Natural killer cell treated with Interleukin-12 subunit alpha and Interleukin-12 subunit beta and Interleukin-15 and Interleukin-18, amount 100 ng/mL, for 72 hours (primary cell): ENCODE results near the gene SCARB1. TPM values are rescaled to one million over a fixed set of nuclear protein-coding genes. Genes with fewer than 3 reads are reported as not detected.
A peak's percentile ranks its signal among the peaks of the same experiment; 100 is the strongest.
"Not testable (repeated sequence)": the region's sequence is repeated elsewhere in the genome, so short reads cannot be mapped to it uniquely, and the experiment has no call there.

Source experiments
- ATAC-seq, 2 donors: fragments of 150-1000 bp; cut with Tn5 transposase in 1 of 2; sonication (Bioruptor Pico), chemical (Tn5 transposase) in 1 of 2; 2 replicates each; pipeline ENCODE4 v1.10.0; 2021
- DNase-seq: peaks from one replicate; pipeline ENCODE4 v3.0.0; 2022; ENCODE audit warnings: low spot score
- H3K27ac Mint-ChIP-seq, 2 donors: 1 replicate in 1 of 2; 2 replicates in 1 of 2; pipeline ENCODE4 v1.8.0; 2022; ENCODE audit warnings: mixed read lengths in 2 of 2, mild to moderate bottlenecking in 1 of 2, moderate library complexity in 1 of 2
- H3K27me3 Mint-ChIP-seq, 2 donors: 1 replicate in 1 of 2; 2 replicates in 1 of 2; pipeline ENCODE4 v1.8.0; 2022; ENCODE audit warnings: mixed read lengths in 2 of 2
- H3K36me3 Mint-ChIP-seq: one replicate; pipeline ENCODE4 v1.8.0; 2022; ENCODE audit warnings: mixed read lengths
- H3K4me1 Mint-ChIP-seq, 2 donors: 1 replicate in 1 of 2; 2 replicates in 1 of 2; pipeline ENCODE4 v1.8.0; 2022; ENCODE audit warnings: low read depth in 2 of 2, mixed read lengths in 2 of 2, mild to moderate bottlenecking in 1 of 2
- H3K4me3 Mint-ChIP-seq: one replicate; pipeline ENCODE4 v1.8.0; 2022; ENCODE audit warnings: mixed read lengths
- H3K9me3 Mint-ChIP-seq: 2 replicates; pipeline ENCODE4 v1.8.0; 2022; ENCODE audit warnings: mixed read lengths
- total RNA-seq, 2 donors: library from RNA; stranded (reverse); gene quantifications; one replicate each; pipeline ENCODE4 v1.2.3, GENCODE V29; 2022

The SCARB1 gene
- total RNA-seq, 2 donors from 2014 or later = 10.0 to 45.6 TPM

DNA sequence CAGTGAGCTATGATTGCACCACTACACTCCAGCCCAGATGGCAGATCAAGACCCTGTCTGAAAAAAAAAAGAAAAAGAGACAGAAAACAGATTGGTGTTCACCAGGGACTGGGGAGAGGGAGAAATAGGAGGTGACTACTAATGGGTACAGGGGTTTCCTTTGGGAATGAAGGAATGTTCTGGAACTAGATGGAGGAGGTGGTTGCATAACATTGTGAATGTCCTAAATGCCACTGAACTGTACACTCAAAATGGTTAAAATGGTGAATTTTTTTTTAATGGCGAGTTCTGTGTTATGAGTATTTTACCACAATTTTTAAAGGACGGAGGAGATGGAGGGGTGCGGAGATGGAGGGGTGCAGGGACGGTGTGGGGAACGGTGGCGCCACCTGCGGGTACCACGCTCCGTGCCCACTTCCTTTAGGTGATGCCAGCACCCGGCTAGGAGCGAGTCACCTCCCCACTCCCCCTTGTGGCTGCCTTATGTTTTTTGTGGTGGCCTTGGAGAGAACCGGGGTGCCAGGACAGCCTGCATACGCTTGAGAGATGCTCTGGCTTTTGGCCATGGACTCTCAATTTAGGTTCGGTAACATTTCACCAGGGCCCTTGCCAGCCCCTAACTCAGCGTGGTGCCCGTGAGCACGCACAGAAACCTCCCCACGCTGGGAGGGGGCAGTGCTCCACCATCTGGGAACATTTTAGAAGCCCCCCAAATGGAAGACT lies 34.7 kb upstream of the SCARB1 start:
- Mint-ChIP-seq H3K27me3 (peaks cover 0 to 20% of the 10 kb centered on the region in 2 donors), H3K27ac (no peak overlapping the region), H3K9me3 (no peaks in the 10 kb centered on the region), H3K4me1 (peaks cover 9 to 20% of the 10 kb centered on the region in 2 donors), H3K36me3 (no peaks in the 10 kb centered on the region), H3K4me3 (peak overlapping the region; percentile 45)
- DNase-seq (no peak), ATAC-seq (peak; percentile 60 to 74)

DNA sequence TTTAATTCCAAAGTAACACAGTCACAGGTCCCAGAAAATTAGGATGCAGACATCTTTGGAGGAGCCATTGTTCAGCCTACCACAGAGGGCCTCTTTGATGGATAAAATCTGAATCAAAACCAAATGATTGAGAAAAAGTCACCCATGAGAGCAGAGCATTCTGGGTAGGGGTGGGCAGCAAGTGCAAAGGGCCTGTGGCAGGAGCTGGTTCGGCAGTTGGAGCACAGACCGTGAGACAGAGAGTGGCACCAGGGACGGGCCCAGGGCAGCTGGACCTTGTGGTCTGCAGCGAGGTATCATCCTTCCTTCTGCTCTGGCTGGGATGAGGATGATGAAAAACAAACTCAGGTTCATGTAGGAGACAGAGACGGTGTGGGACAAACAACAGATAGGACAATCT lies 32.8 kb upstream of the SCARB1 start:
- no peaks in the 10 kb centered on the region for H3K36me3 Mint-ChIP-seq
- no peak overlapping the region for H3K27ac Mint-ChIP-seq
- peaks cover 0 to 20% of the 10 kb centered on the region in 2 donors for H3K27me3 Mint-ChIP-seq
- ATAC-seq (no peak), DNase-seq (no peak)
- peaks cover 9 to 23% of the 10 kb centered on the region in 2 donors for H3K4me1 Mint-ChIP-seq
- H3K4me3 Mint-ChIP-seq = no peak overlapping the region
- H3K9me3 Mint-ChIP-seq = no peaks in the 10 kb centered on the region

DNA sequence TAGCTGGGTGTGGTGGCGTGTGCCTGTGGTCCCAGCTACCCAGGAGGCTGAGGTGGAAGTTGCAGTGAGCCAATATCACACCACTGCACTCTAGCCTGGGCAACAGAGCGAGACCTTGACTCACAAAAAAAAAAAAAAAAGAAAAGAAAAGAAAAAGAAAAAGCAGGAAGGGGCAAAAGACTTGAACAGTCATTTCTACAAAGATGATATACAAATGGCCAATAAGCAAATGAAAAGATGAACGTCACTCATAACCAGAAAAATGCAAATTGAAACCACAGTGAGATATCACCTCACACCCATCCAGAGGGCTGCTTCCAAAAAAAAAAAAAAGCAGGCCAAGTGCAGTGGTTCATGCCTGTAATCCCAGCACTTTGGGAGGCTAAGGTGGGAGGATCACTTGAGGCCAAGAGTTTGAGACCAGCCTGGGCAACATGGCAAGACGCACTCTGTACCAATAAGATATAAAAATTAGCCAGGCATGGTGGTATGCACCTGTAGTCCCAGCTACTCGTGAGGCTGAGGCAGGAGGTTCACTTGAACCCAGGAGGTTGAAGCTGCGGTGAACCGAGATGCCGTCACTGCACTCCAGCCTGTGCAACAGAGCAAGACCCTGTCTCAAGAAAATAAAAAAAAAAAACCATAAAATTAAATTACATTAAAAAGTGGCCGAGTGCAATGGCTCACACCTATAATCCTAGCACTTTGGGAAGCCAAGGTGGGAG lies 30.3 kb upstream of the SCARB1 start:
- H3K36me3 Mint-ChIP-seq = no peaks in the 10 kb centered on the region
- ATAC-seq (peak; percentile 76 to 86), DNase-seq (no peak)
- peak overlapping the region in 1 of 2 donors; percentile 16 for H3K27ac Mint-ChIP-seq
- H3K9me3 Mint-ChIP-seq = no peaks in the 10 kb centered on the region
- H3K4me3 Mint-ChIP-seq = peak overlapping the region; percentile 12
- peaks cover 0 to 17% of the 10 kb centered on the region in 2 donors for H3K27me3 Mint-ChIP-seq
- H3K4me1 Mint-ChIP-seq = peaks cover 9 to 20% of the 10 kb centered on the region in 2 donors

DNA sequence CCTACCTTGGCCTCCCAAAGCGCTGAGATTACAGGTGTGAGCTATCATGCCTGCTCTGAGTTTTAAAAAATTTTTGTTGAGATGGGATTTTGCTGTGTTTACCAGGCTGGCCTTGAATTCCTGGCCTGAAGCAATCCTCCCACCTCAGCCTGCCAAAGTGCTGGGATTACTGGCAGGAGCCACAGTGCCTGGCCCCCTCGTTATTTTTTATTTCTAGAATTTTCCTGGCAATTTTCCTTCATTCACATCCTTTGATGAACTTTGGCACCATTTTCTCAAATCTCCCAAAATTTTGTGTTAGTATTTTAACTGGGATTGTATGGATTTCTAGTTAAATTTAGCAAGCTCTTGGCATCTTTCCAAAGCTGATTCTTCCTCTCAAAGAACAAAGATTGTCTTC lies 24.6 kb upstream of the SCARB1 start:
- no peak for ATAC-seq
- peaks cover 0 to 2% of the 10 kb centered on the region in 2 donors for H3K4me1 Mint-ChIP-seq
- H3K9me3 Mint-ChIP-seq = no peaks in the 10 kb centered on the region

DNA sequence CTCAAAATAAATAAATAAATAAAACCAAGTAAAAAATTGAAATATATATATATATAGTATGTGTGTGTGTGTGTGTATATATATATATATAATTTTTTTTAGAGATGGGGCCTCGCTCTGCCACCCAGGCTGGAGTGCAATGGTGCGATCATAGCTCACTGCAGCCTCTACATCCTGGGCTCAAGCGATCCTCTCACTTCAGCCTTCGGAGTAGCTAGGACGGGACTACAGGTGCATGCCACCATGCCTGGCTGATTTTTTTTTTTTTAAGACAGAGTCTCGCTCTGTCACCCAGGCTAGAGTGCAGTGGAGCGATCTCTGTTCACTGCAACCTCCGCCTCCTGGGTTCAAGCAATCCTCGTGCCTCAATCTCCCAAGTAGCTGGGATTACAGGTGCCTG lies 24.1 kb upstream of the SCARB1 start:
- not testable (repeated sequence) for H3K9me3 Mint-ChIP-seq, H3K36me3 Mint-ChIP-seq, H3K4me1 Mint-ChIP-seq, H3K27ac Mint-ChIP-seq, ATAC-seq, H3K27me3 Mint-ChIP-seq, DNase-seq, H3K4me3 Mint-ChIP-seq

More for the DNA sequence above, 24.6 kb upstream of the SCARB1 start:
- Mint-ChIP-seq H3K4me3 (no peak overlapping the region), H3K27me3 (no peaks in the 10 kb centered on the region), H3K36me3 (no peaks in the 10 kb centered on the region), H3K27ac (no peak overlapping the region)
- no peak for DNase-seq

GRCh38 chr12:124884587-124885438 lies 21.1 kb upstream of the SCARB1 start:
- DNase-seq (no peak), ATAC-seq (no peak)
- Mint-ChIP-seq H3K9me3 (no peaks in the 10 kb centered on the region), H3K27ac (no peak overlapping the region), H3K4me1 (peaks cover 0 to 8% of the 10 kb centered on the region in 2 donors), H3K4me3 (no peak overlapping the region), H3K27me3 (no peaks in the 10 kb centered on the region), H3K36me3 (no peaks in the 10 kb centered on the region)

GRCh38 chr12:124883263-124884130 lies 19.8 kb upstream of the SCARB1 start:
- ATAC-seq = no peak
- peaks cover 0 to 2% of the 10 kb centered on the region in 2 donors for H3K27me3 Mint-ChIP-seq
- no peaks in the 10 kb centered on the region for H3K36me3 Mint-ChIP-seq
- H3K9me3 Mint-ChIP-seq = no peaks in the 10 kb centered on the region
- no peak for DNase-seq
- no peak overlapping the region for H3K4me3 Mint-ChIP-seq
- peaks cover 0 to 8% of the 10 kb centered on the region in 2 donors for H3K4me1 Mint-ChIP-seq
- no peak overlapping the region for H3K27ac Mint-ChIP-seq

DNA sequence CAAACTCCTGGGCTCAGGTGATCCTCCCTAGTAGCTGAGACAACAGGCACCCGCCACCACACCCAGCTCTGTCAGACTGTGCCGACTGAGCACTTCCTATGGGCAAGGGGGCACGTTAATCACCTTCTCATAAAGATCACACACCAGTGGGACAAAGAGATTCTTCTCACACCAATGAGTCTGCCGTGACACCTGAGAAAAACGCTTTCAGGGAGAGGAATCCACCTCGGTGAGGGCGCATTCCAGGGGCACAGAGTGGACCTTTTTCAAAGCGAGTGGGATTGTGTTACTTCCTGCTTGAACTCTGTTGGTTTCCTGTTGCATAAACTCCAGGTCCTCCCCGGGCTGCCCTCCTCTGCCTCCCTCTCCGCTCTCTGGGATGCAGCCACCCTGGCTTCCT lies 17.5 kb upstream of the SCARB1 start:
- H3K4me1 Mint-ChIP-seq = peaks cover 0 to 8% of the 10 kb centered on the region in 2 donors
- peak; percentile 55 to 56 for ATAC-seq

GRCh38 chr12:124880335-124880734 lies 16.7 kb upstream of the SCARB1 start:
- peak in 1 of 2 donors; percentile 63 for ATAC-seq
- H3K36me3 Mint-ChIP-seq, H3K27me3 Mint-ChIP-seq, H3K9me3 Mint-ChIP-seq, DNase-seq, H3K27ac Mint-ChIP-seq, H3K4me1 Mint-ChIP-seq, H3K4me3 Mint-ChIP-seq: not testable (repeated sequence)

More for the DNA sequence above, 17.5 kb upstream of the SCARB1 start:
- peaks cover 3 to 4% of the 10 kb centered on the region in 2 donors for H3K27me3 Mint-ChIP-seq
- no peak for DNase-seq
- H3K9me3 Mint-ChIP-seq = no peaks in the 10 kb centered on the region
- H3K36me3 Mint-ChIP-seq = no peaks in the 10 kb centered on the region
- H3K4me3 Mint-ChIP-seq = peak overlapping the region; percentile 45
- peak overlapping the region in 1 of 2 donors; percentile 43 for H3K27ac Mint-ChIP-seq

DNA sequence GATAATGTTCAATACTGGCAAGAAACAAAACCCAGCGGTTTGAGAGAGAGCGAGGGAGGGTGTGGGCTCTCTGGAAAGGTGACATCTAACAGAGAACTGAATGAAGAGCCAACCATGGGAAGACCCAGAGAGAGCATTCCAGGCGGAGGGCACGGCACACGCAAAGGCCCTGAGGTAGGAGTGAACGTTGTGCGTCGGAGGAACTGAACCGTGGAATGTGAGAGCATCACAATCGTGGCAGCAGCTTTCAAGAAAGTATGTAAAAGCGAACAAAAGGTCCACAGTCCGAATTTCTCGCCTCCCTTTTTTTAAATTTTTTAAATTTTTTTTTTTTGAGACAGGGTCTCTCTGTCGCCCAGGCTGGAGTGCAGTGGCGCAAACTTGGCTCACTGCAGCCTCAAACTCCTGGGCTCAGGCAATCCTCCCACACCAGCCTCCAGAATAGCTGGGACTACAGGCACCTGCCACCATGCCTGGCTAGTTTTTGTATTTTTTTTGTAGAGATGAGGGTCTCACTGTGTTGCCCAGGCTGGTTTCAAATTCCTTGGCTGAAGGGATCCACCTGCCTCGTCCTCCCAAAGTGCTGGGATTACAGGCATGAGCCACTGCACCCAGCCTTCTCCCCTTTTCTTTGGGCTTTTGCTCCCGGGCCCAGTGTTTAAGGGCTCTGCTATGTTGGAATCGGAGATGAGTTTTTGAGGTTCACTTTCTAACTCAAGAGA lies 15.3 kb upstream of the SCARB1 start:
- Mint-ChIP-seq H3K9me3 (no peaks in the 10 kb centered on the region), H3K27me3 (peaks cover 3 to 7% of the 10 kb centered on the region in 2 donors), H3K27ac (no peak overlapping the region), H3K4me1 (peaks cover 0 to 8% of the 10 kb centered on the region in 2 donors), H3K36me3 (no peaks in the 10 kb centered on the region), H3K4me3 (no peak overlapping the region)
- DNase-seq (no peak), ATAC-seq (no peak)

GRCh38 chr12:124877423-124877822 lies 13.8 kb upstream of the SCARB1 start:
- no peak for ATAC-seq
- no peak for DNase-seq
- Mint-ChIP-seq H3K36me3 (no peaks in the 10 kb centered on the region), H3K9me3 (no peaks in the 10 kb centered on the region), H3K4me1 (peaks cover 0 to 8% of the 10 kb centered on the region in 2 donors), H3K4me3 (no peak overlapping the region), H3K27me3 (peaks cover 3 to 7% of the 10 kb centered on the region in 2 donors), H3K27ac (no peak overlapping the region)

DNA sequence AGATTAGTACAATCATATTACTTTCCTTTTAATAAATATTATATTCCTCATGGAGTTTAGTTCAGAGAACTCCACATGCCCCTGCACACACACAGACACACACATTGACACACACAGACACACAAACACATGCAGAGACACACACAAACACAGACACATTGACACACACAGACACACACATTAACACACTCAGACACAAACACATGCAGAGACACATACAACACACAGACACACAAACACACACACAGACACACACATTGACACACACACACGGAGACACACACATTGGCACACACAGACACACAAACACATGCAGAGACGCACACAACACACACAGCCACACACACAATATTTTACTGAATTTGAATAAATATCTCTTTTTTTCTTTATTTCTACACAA lies 12.5 kb upstream of the SCARB1 start:
- Mint-ChIP-seq H3K36me3 (no peaks in the 10 kb centered on the region), H3K4me1 (peaks cover 0 to 3% of the 10 kb centered on the region in 2 donors), H3K4me3 (no peak overlapping the region), H3K9me3 (no peaks in the 10 kb centered on the region), H3K27me3 (peaks cover 3 to 7% of the 10 kb centered on the region in 2 donors), H3K27ac (no peak overlapping the region)
- ATAC-seq (no peak), DNase-seq (no peak)
